Fibroblast of skin of right biceps (primary cell): ENCODE results near the gene DNAAF9.

Experiments
- DNase-seq: peaks from one replicate; pipeline ENCODE4 v3.0.0-alpha.2; 2013

The DNAAF9 gene

DNA sequence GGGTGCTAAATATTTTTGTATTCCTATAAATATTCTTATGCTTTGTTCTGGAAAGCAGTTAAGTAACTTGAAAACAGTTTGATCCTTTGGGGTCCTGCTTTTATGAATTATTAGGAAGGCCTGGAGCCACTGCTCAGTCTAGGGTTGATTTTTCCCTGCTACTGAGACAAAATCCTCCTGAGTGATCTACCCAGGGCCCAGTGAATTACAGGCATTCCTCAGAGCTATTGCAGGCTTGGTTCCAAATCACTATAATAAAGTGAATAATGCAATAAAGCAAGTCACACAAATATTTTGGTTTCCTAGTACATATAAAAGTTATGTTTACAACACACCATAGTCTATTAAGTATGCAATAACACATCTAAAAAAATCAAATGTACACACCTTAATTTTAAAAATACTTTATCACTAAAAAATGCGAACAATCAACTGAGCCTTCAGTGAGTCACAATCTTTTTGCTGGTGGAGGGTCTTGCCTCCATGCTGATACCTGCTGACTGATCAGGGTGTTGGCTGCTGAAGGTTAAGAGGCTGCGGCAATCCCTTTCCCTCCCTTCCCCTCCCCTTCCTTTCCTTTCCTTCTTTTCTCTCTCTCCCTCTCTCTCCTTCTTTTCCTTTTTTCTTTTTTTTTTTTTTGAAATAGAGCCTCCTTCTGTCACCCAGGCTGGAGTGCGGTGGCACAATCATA lies 43.0 kb downstream of the DNAAF9 start:
- DNase-seq = no peak

DNA sequence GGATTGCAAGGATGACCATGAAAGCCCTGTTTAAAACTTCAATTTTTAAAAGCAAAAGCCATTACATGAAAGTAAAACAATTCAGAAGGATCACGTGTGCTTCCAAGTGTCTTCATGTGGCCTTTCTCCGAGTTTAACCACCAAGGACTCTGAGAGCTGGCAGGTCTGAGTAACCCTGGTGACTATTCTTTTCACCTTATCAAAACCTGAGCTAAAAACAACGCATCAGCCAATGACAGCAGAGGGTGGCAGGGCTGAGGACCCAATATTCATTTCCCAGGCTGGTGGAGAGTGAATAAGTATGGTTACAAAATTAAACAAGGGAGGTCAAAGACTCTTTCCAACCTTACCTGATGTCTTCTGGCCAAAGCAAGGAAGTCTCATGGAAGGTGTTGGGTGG lies 46.7 kb downstream of the DNAAF9 start:
- no peak for DNase-seq

DNA sequence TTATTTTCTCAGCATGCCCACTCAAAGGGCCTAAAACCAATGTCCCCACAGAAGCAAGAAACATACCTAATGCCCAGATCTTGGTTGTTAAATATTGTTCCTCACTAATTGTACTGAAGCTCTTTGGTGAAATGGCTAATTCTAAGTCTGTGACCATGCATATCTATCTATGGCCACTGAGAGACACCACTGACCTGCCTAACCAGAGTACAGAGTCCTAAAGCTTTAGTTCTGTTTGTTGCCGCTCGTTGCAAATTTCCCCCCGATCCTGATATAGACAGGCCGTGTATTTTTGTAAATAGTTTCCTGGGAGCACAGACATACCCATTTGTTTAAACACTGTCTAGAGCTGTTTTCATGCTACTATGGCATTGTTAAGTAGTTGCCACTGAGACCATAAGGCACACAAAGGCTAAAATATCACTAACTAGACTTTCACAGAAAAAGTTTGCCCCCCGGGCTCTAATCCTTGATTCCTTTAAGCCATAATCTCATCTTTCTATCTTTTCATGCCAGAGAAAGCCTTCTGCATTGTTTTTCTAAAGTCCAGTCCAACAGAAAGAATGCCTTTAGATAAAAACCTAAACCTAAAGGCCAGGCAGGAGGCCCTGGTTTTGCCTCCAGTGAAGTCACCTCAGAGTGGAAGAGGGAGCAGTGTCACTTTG lies 48.7 kb downstream of the DNAAF9 start:
- no peak for DNase-seq
